Retinal pigment epithelial cell (primary cell): ENCODE results near the gene TRPC4.

ENCODE experiments used
- DNase-seq: peaks from one replicate; pipeline ENCODE4 v3.0.0-alpha.2; 2010; ENCODE audit warnings: low read depth
- H3K4me3 ChIP-seq: 2 replicates; pipeline ENCODE4 v1.5.1; 2011; ENCODE audit warnings: mild to moderate bottlenecking, low read length, control low read depth, moderate library complexity
- CTCF ChIP-seq: conservative IDR thresholded peaks from 2 replicates; pipeline ENCODE4 v1.5.1; 2011; ENCODE audit warnings: low read depth, low read length, control low read depth, inconsistent platforms

Gene TRPC4

DNA sequence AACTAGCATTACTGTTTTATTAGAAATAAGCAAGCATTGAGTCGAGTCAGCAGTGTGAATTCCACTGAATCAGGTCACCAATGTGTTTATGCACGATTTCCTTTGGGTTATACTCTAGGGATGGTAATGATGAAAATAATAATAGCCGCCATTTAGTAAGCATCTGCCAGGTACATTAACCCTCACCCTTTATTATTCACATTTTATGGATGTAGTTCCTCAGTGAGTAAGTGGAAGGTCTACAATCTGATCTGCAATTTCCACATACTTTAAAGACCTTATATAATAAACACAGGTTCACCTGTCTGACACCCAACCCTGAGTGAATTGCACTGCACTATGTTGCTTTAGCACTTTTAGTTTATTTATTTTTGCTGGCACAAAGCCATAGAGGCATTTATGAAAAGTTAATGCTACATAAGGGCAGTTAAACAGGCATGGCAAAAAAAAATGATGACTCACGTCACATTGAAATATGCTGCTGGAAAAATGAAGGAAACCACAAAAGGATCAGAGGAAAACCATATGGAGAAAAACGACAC lies 122.4 kb downstream of the TRPC4 start:
- no peak overlapping the region for H3K4me3 ChIP-seq
- TF ChIP-seq CTCF, result no peak
- peak; percentile 83 for DNase-seq

GRCh38 chr13:37741536-37741935 lies 128.0 kb downstream of the TRPC4 start:
- DNase-seq, result no peak
- no peak overlapping the region for H3K4me3 ChIP-seq
- TF ChIP-seq CTCF, result no peak

- no peak for TF ChIP-seq CTCF
- no peak for DNase-seq
- H3K4me3 ChIP-seq, result no peak overlapping the region
Observed at GRCh38 chr13:37736045-37736444, 133.5 kb downstream of the TRPC4 start.

DNA sequence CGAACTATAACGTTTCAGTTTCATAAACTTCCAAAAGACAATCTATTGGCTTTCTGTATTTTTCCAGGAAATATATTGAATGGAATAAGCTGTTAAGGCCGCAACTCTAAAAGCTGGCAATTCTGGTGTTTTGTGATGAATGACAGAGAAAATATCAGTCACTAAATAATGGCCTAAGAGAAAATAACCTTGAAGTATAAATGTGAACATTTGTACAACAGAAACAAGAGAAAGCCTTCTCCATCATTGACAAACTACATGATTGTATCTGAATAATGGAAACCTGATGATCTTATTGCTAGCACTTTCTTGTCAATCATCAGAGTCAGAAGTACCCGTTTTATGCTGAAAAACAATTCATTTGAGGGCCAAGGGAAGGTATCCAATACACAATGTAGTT lies 134.3 kb downstream of the TRPC4 start:
- no peak for DNase-seq
- H3K4me3 ChIP-seq, result no peak overlapping the region
- TF ChIP-seq CTCF, result no peak

DNA sequence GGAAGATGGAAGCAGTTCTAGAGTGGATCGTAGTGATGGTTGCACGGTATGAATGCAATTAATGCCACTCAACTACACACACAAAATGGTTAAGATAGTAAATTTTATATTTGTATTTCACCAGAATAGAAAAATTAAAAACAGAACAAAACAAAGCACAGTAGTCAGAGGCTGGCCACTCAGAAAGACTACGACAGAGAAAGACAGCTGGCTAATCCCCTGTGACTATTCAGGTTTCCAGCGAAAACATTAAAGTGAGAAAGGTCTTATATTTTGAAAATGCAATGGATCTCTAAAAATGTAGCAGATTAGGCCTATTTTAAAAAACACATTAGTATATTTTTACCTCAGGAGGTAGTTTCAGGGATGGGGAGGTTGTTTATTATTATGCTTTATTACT lies 139.7 kb downstream of the TRPC4 start:
- TF ChIP-seq CTCF, result no peak
- no peak for DNase-seq
- H3K4me3 ChIP-seq, result no peak overlapping the region

DNA sequence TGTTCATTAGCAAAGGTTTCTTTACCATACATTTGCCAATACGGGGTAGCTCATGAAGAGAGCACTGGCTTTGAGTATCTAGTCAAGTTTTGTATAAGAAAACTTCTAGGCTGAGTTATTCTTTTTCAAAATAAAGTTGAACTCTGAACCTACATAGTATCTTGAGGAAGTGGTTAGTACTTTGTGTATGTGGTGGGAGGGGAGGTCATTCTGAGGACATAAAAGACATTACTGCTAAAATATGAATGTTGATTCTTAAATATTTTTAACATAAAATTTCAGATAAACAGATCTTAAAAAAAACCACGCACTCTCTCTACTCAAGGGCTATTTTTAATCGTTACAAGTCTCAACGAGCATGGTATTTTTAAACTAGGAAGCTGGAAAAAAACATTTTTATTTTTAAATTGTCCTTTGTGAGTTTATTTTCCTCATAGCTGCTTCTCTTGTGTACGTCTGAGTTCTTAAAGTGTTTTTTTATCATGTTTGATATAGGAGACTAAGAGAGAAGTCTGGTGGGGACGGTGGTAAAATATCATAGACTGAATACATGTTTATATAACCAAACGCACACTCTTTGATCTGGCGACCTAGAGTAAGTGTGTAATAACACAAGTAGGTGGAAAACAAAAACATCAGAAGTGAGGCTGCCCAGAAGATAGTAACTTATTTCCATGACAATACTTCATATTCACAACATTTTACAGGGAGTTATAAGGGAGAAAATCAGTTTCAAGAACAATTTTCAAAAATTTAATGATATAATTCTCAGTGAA lies 153.0 kb downstream of the TRPC4 start:
- DNase-seq, result no peak
- TF ChIP-seq CTCF, result no peak
- H3K4me3 ChIP-seq, result no peak overlapping the region

- no peak for DNase-seq
- no peak overlapping the region for H3K4me3 ChIP-seq
- no peak for TF ChIP-seq CTCF
Observed at GRCh38 chr13:37715606-37716015, 154.0 kb downstream of the TRPC4 start.
